ENCODE measurements around the gene GALNT14.

DNA sequence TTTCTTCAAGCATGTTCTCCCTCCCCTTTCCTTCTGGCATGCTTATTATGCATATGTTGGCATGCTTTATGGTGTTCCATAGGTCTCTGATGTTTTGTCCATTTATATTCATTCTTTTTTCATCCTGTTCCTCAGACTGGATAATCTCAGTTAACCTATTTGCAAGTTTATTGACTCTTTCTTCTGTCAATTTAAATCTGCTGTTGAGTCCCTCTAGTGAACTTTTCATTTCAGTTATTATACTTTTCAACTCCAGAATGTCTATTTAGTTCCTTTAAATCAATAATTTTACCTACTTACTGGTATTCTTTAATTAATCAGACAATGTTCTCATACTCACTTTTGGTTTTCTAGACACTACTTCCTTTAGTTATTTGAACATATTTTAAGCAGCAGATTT is 101.2 kb downstream of the GALNT14 start:
- TF ChIP-seq GLIS3 (CRISPR knock-in tag; IDR thresholded peaks at IDR 0.05): no peak
- no peak for TF ChIP-seq PPARA (CRISPR knock-in tag; IDR thresholded peaks at IDR 0.05; ENCODE audit: borderline replicate concordance)
- TF ChIP-seq PATZ1 (CRISPR knock-in tag; IDR thresholded peaks at IDR 0.05; ENCODE audit: borderline replicate concordance): no peak
